ENCODE results near the gene AMBRA1. TPM values are rescaled to one million over a fixed set of nuclear protein-coding genes. Genes with fewer than 3 reads are reported as not detected.

AMBRA1 gene
- total RNA-seq, 1 donor: 23.7 TPM

DNA sequence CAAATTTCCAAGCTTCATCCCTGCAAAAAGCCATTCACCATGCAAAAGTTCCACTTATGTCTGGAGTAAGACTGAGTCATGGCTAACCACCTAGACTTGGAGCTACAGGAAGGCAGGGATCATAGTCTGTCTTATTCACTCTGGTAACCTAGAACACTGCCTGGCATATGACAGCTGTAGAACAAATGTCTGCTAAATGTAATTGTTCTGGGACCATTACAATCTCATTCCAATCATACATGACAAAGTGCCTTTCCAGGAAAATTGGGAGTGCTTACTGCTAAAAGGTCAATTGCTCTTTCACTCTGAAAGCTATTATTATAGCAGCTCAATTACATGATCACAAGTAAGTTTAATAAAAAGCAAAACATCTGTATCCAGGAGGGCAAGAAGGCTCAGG, 103.2 kb downstream of the AMBRA1 start:
- no peak for DNase-seq (ENCODE audit: low read depth)
- no peak overlapping the region for H3K4me3 ChIP-seq (ENCODE audit: low read depth, low read length)
- TF ChIP-seq, protein P1, sequence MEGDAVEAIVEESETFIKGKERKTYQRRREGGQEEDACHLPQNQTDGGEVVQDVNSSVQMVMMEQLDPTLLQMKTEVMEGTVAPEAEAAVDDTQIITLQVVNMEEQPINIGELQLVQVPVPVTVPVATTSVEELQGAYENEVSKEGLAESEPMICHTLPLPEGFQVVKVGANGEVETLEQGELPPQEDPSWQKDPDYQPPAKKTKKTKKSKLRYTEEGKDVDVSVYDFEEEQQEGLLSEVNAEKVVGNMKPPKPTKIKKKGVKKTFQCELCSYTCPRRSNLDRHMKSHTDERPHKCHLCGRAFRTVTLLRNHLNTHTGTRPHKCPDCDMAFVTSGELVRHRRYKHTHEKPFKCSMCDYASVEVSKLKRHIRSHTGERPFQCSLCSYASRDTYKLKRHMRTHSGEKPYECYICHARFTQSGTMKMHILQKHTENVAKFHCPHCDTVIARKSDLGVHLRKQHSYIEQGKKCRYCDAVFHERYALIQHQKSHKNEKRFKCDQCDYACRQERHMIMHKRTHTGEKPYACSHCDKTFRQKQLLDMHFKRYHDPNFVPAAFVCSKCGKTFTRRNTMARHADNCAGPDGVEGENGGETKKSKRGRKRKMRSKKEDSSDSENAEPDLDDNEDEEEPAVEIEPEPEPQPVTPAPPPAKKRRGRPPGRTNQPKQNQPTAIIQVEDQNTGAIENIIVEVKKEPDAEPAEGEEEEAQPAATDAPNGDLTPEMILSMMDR (IDR thresholded peaks at IDR 0.05; ENCODE audit: insufficient read depth, low read depth, low read length): no peak

DNA sequence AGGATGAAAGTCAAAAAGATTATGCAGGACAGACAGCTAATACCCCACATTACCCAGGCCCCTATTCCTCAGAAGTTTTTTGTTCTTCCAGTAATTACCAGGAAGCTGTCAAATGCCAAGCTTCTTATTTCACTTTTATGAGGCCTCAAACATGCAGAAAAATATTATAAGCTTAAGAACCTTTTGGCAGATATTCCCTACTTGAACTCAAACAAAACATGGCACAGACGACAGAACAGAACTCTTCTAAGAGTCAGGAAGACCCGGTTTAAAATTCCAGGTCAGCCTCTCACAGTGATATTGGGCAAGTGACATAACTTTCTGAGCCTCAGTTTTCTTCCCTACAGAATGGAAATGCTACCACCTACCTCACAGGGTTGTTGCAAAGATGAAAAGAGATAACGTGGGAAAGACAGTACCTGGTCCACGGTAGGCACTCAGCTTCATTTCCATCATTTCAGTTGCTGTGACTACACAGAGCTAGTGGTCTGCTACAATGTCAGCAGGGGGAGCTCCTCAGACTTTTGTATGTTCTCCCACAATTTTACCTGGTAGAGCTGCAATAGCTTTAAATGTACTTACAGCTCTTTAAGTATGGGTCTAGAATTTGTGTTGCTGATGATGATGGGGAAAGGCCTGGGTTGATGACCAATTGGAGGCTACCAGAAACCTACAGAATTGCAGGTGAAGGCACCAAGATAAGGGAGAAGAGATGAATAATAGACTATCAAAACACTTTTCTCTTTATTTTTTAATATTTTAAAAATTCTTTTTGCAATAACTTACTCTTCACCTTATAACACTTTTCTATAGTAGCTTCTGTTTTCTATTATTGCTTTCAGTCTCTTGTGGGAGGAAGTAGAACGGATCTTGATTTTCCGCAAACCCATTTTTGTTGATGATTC, 103.9 kb downstream of the AMBRA1 start:
- DNase-seq (ENCODE audit: low read depth): peak; percentile 72
- TF ChIP-seq, protein P1 (IDR thresholded peaks at IDR 0.05; ENCODE audit: insufficient read depth, low read depth, low read length): peak; percentile 66
- H3K4me3 ChIP-seq (ENCODE audit: low read depth, low read length): no peak overlapping the region

DNA sequence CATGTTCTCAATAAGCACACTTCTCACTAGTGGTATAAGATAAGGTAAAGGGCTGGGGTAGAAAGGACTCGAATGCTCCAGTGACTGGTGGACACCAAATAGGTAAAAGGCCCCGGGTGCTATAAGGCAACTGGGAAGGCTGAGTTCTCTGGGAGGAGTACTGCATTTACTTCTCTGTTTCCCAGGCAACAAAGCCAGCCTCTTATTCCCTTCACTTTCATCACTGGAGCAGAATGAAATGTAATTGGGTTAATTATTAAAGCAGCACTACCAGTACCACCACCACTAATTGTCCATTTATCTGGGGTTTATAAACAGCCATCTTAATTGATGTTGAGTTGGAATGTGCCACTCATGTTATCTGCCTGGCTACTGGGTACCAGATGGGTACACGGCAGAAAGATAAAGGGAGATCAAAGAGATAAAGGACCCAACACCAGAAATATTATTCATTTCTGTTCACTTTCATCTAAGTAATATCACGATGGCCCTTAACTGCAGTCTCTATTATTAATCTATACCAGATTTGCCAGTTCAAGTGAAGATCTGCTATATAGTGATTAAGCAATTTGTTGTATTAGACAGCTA, 107.9 kb downstream of the AMBRA1 start:
- TF ChIP-seq, protein P1 (IDR thresholded peaks at IDR 0.05; ENCODE audit: insufficient read depth, low read depth, low read length): no peak
- H3K4me3 ChIP-seq (ENCODE audit: low read depth, low read length): no peak overlapping the region
- no peak for DNase-seq (ENCODE audit: low read depth)

DNA sequence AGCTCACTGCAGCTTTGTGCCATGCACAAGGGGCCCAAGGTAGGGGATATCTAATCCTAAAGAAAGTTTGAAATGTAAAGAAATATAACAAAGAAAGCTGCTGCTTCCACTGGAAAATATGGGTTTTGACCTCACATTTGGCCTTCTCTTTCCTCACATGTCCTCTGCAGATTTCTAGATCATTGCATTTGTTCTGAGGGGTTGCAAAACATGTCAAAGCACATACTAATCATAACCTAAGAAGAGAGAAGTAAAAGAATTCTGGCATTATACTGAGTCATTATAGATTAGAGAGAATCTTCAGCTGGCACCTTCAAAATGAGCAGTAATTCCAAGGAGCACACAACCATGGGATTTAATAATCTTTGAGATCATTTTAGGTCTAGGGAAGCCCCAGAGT, 109.7 kb downstream of the AMBRA1 start:
- DNase-seq (ENCODE audit: low read depth): no peak
- no peak overlapping the region for H3K4me3 ChIP-seq (ENCODE audit: low read depth, low read length)
- TF ChIP-seq, protein P1 (IDR thresholded peaks at IDR 0.05; ENCODE audit: insufficient read depth, low read depth, low read length): no peak

DNA sequence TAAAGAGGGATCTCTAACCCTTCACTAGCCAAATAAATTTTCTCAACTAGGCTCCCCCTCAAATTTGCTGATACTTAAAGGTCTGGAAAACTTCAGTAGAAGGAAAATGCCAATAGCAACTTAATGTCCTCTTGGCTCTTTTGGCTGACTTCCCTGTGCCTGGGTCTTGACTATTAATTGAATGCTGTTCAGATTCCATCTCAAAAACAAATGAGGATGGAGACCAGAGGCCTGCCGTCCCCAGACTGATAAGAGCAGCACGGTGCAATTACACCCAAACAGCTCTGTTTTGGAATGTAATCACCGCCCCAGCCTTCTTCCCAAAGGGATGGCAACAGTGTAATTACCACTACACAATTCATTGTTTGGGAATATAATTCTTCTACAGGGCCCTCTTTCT, 112.9 kb downstream of the AMBRA1 start:
- no peak for DNase-seq (ENCODE audit: low read depth)
- TF ChIP-seq, protein P1 (IDR thresholded peaks at IDR 0.05; ENCODE audit: insufficient read depth, low read depth, low read length): no peak
- H3K4me3 ChIP-seq (ENCODE audit: low read depth, low read length): no peak overlapping the region

DNA sequence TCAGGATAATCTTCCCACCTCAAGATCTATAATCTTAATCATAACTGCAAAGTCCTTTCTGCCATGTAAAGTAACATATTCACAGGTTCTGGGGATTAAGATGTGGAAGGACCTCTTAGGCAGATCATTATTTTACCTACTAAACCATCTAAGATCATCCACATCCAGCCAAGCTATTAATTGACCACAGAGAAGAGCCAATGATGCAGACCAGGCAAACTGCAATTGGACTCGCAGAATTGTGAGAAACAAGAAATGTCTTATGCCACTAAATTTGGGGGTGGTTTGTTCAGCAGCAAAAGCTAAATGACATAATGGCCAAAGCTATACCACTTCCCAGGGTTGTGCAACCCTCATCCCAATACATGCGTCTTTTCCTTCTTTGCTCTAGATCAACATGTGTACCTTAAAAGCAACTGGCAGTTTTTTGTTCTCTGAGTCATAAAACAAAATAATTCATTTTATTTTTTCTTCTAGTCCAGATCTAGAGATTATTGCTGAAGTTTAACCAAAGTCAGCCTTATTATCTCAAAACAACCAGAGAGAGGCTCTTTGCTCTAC, 113.6 kb downstream of the AMBRA1 start:
- no peak overlapping the region for H3K4me3 ChIP-seq (ENCODE audit: low read depth, low read length)
- no peak for DNase-seq (ENCODE audit: low read depth)
- TF ChIP-seq, protein P1 (IDR thresholded peaks at IDR 0.05; ENCODE audit: insufficient read depth, low read depth, low read length): no peak

Data from fibroblast of villous mesenchyme (primary cell).